ENCODE results near the gene ZNF205.

The ZNF205 gene

DNA sequence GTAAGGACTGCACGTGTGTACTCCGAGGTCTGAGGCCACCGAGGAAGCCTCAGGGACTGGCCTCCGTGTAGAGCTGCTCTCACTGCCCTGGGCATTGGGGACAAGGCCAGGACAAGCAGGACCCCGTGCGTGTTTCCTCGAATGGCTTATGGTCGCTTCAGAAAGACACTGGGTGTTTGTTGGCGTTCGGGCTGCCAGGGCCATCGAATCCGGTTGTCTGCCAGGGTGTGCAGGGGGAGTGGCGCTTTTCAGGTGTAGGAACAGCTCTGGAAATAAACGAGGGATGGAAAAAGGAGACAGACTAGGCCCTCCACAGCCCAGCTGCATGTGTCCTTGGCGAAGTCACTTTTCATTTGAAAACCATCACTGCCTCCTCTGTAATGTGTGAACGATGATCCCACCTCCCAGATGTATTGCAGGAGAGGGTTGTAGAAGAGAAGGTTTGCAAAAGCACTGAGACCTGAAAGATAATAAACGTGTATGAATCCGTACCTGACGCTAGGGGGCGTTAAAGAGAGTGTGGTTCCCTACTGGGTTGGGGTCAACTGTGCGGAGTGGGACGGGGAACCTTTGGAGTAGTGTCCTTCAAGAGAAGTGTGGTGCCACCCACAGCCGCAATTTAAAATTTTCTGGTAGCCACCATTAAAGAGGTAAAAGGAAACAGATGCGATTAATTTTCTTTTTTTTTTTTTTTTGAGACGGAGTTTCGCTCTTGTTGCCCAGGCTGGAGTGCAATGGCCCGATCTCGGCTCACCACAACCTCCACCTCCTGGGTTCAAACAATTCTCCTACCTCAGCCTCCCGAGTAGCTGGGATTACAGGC, 11.2 kb upstream of the ZNF205 start:
- no peak for DNase-seq (ENCODE audit: low read depth in 2 of 2, low spot score in 1 of 2)

DNA sequence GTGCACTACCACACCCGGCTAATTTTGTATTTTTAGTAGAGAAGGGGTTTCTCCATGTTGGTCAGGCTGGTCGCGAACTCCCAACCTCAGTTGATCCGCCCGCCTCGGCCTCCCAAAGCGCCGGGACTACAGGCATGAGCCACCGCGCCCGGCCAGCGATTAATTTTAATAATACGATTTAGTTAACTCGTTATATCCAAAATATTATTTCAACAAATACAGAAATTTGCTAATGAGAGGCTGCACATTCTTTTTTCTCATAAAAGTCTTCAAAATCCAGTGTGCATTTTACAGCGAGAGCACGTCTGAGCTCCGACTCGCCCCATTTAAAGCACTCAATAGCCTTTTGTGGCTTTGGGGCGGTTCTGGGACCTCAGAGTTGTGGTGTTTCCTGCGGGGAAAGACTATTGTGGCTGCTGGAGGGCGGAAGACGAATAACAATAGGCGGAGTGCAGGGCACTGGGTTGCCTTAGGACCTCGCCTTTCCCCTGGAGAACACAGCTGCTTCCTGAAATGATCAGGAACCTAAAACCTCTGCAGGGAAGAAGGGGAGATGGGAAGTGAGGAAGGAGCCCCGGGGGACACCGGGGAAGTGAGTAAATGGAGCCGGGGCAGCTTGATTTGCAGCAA, 10.4 kb upstream of the ZNF205 start:
- no peak for DNase-seq (ENCODE audit: low read depth in 2 of 2, low spot score in 1 of 2)

DNA sequence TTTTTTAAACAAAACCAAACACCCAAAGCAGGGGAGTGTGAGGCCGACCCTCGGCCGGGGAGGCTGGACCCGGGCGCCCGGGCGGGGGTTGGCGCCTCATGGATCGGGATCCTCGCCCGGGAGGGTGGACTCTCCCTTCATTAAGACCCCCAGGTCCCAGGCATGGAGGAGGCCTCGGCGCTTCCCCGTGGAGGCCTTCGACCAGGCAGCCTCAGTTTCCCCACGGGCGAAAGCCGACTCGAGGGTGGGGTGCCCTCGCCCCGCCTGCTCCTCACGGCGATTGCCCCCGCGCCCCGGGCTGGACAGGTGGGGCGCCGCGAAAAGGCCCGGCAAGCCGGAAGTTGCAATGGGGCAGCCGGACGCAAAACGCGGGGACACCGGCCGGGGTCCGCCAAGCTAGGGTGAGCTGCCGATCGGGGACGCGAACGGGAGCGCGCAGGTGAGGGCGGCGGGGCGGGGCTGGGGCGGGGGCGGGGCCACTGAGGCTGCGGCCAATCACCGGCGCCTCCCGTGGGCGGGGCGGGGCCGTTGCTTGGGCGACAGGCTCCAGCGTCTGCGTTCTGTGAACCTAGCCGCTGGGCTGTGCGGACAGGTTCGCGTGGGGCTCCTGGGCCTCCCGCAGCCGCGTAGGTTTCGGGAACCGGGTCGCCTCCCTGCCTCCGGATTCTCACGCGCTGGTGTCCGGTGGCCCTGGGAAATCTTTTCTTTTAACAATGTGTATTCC, 6.0 kb upstream of the ZNF205 start:
- DNase-seq (ENCODE audit: low read depth in 2 of 2, low spot score in 1 of 2): peak; percentile 65 to 86

DNA sequence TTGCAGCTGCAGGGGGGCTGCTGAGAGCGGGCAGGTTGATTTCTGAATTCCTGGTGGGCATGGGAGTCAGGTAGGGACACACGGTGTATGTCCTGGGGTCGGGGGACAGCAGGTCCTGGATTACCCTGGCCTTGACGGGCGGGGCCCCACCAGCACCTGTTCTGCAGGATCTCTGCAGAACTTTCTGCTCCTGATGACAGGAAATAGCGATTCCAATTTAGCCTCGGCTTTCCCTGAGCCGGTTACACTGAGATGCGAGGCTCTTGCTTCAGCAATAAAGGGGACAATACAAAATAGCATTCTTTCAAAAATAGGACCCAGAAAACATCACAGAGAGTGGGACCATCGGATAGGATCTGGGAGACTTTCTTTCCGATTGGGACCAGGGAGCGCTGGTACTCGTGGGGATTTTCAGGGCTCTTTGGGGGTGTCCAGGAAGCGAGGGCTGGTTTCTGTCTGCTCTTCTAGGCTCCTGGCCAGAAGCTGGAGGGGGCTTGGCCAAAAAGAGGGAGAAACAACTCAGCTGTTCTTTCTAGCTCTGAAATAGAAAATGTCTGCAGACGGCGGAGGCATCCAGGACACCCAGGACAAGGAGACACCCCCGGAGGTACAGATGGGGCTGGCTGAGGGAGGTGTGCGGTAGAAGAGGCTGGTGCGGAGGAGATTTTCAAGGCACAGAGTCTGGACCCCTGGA, 642 bp downstream of the ZNF205 start:
- no peak for DNase-seq (ENCODE audit: low read depth in 2 of 2, low spot score in 1 of 2)

DNA sequence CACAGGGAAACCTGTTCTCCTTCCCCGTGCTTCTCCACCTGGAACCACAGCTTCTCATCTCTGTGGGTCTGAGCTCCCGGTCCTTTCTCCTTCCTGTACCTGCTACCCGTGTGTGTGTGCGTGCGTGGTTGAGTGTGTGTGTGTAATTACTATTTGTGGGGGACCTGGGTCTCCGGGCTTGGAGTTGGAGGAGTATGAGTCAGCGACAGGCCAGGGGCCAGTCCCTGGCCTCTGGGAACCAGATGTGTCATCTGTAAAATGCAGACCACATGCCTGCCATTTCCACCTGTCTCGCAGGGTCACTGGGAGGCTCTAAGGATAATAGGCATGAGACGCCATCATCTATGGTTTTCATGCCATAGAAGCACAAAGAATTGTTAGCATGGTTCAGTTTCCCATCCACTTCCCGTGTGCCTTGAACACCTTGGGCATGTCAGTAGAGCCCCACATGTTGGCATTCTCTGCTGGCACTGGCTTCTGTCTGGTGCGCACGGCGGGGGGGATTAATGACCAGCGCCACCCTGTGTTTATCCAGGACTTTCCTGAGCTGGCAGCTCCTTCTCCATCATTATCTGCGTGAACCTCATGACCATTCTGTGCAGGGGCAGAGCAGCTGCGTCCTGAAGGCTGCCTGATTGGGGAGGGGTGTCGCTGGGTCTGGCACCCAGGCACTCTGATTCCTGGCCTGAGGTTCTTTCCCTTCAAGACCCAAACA, 1.5 kb downstream of the ZNF205 start:
- no peak for DNase-seq (ENCODE audit: low read depth in 2 of 2, low spot score in 1 of 2)

DNA sequence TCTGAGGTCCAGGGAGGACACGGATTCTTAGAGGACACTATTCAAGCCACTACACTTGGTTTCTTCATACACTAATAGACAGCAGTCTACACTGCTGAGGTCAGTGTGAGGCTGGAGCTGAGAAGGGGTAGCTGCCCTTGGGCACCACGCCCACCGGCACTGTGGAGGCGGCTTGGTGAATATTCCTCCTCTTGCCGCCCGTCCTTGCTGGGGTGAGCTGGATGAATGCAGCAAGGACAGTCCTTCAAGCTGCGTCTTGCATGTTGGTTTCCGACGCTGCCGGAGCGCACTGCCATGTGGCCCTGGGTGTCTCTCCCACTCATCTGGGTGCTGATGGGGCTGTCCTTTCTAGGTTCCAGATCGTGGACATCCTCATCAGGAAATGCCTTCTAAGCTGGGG, 2.6 kb downstream of the ZNF205 start:
- no peak for DNase-seq (ENCODE audit: low read depth in 2 of 2, low spot score in 1 of 2)

DNA sequence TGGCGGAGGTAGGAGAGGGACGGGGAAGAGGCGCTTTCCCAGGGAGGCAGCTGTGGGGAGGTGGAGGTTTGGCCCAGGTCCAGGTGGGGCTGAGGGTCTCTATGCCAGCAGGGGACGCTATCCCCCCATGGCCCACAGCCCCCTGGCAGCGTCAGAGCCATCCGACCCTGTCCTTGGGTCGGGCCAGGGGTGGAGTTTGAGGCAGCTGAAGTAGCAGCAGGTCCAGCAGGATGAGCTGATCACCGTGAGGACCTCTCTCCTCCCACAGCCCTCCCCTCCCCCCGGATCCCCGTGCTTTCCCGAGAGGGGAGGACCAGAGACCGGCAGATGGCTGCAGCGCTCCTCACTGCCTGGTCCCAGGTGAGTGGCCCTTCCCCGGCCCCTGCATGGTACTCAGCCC, 3.2 kb downstream of the ZNF205 start:
- DNase-seq (ENCODE audit: low read depth in 2 of 2, low spot score in 1 of 2): no peak

DNA sequence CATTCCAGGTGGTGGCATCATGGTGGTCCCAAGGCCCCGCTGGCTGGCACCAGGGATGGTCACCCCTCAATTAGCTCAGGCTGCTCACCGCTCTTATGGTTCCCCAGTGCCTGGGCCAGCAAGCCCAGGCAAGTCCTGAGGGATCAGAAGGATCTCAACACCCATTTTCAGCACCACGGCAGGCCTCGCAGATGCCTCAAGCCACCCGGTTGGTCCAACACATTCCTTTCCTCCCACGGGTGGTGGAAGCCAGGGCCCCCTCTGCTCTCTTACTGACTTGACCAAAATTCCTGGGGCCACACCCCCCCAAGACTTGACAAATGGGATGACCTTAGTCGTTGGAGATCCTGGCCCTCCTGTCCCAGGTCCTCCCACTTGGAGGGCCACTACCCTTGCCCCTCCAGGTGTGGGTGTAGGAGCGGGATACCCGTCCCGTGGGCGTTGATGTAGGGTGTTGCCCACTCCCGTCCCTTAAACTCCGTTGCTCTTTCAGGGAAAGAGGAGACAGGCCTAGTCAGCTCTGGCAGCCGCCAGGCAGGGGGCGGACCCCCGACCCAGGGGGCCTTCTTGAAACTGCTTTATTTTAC, 5.9 kb downstream of the ZNF205 start:
- no peak for DNase-seq (ENCODE audit: low read depth in 2 of 2, low spot score in 1 of 2)

DNA sequence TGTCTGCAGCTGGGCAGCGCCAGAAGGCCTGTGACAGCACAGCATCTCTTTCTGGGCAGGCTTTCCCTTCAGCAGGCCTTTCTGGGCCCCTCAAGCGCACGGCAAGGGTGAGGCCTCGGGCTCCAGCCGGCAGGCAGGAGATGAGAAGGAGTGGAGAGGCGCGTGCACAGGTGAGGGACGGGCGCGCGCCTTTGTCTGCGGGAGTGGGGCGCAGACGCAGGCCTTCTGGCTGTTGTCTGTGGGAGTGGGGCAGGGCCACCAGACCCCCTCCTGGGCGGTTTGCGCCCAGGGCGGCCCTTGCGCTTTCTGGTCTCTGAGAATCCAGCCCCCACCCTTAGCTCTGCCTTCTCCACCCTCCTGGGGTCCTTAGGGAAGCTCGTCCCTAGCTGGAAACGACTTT, 6.5 kb downstream of the ZNF205 start:
- DNase-seq (ENCODE audit: low read depth in 2 of 2, low spot score in 1 of 2): no peak

DNA sequence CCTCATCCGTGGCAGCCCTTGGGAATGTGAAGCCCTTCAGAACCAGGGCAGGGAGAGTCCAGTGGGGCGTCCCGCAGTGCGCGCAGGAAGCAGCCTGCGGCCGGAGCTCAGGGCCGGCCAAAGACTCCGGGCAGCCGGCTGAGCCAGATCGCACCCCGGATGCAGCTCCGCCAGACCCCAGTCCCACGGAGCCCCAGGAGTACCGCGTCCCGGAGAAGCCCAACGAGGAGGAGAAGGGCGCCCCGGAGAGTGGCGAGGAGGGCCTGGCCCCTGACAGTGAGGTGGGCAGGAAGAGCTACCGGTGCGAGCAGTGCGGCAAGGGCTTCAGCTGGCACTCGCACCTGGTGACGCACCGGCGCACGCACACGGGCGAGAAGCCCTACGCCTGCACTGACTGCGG, 6.9 kb downstream of the ZNF205 start:
- DNase-seq (ENCODE audit: low read depth in 2 of 2, low spot score in 1 of 2): no peak

DNA sequence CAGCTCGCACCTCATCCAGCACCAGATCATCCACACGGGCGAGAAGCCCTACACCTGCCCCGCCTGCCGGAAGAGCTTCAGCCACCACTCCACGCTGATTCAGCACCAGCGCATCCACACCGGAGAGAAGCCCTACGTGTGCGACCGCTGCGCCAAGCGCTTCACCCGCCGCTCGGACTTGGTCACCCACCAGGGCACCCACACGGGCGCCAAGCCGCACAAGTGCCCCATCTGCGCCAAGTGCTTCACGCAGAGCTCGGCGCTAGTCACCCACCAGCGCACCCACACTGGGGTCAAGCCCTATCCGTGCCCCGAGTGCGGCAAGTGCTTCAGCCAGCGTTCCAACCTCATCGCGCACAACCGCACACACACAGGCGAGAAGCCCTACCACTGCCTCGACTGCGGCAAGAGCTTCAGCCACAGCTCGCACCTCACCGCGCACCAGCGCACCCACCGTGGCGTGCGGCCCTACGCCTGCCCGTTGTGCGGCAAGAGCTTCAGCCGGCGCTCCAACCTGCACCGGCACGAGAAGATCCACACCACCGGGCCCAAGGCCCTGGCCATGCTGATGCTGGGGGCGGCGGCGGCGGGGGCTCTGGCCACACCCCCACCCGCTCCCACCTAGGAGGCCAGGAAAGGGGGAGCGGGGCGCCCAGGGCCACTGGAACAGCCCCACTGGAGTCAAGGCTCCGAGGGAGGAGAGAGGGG, 7.5 kb downstream of the ZNF205 start:
- no peak for DNase-seq (ENCODE audit: low read depth in 2 of 2, low spot score in 1 of 2)

DNA sequence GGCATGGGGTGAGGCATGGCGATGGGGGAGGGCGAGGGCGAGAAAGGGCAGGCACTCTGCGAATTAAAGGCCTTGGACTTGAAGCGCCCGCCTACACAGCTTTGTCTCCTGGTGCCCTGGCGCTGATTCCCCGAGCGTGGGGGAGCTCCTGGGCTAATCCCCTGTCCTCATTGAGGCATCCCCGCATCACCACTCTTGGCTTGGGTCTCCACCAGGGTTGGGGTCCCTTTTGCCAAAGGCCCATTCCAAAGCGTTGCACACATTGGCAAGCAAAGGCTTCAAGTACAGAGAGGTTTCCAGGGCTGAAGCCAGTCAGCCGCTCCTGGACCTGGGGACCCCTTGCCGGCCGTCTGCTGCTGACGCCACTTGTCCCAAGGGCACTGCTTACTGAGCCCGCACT, 8.0 kb downstream of the ZNF205 start:
- no peak for DNase-seq (ENCODE audit: low read depth in 2 of 2, low spot score in 1 of 2)

DNA sequence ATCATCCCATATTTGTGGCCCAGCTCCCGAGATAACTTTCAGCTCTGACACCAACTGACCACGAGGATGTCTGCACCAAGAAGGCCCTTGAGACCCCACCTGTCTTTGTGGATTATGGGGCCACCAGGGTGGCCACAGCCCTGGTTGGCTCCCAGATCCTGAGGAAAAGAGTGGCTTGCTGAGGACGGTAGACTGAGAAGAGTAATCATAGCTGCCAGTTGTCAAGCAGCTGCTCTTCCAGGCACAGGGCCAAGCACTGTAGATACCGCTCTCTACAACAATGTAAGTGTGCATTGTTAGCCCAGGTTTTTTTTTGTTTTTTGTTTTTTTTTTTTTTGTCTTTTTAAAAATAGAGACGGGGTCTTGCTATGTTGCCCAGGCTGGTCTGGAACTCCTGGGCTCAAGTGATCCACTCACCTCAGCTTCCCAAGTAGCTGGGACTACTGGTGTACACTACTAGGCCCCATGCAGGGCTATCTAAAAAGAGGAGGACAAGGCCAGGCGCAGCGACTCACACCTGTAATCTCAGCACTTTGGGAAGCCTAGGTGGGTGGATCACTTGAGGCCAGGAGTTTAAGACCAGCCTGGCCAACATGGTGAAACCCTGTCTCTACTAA, 9.6 kb downstream of the ZNF205 start:
- no peak for DNase-seq (ENCODE audit: low read depth in 2 of 2, low spot score in 1 of 2)

DNA sequence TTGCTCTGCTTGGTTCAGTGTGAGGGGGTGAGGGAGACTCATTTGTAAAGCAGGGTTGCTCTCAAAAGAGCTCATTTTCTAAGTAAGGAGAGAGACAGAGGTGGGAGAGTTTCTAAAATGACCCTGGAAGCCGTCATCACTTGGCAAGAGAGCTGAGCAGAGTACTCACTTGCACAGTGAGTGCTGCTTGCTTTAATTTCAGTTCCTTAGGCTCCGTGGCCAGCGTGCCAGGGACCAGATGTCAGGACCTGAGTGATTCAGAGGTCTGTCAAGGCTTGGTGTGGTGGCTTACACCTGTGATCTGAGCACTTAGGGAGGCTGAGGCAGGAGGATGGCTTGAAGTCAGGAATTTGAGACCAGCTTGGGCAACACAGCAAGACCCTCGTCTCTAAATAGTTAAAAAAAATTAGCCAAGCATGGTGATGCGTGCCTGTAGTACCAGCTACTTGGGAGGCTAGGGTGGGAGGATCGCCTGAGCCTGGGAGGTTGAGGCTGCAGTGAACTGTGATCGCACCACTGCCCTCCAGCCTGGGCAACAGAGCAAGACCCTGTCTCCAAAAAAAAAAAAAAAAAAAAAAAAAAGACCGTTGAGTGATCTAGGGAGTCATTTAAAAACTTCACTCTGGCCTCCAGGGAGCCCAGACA, 10.7 kb downstream of the ZNF205 start:
- no peak for DNase-seq (ENCODE audit: low read depth in 2 of 2, low spot score in 1 of 2)

DNA sequence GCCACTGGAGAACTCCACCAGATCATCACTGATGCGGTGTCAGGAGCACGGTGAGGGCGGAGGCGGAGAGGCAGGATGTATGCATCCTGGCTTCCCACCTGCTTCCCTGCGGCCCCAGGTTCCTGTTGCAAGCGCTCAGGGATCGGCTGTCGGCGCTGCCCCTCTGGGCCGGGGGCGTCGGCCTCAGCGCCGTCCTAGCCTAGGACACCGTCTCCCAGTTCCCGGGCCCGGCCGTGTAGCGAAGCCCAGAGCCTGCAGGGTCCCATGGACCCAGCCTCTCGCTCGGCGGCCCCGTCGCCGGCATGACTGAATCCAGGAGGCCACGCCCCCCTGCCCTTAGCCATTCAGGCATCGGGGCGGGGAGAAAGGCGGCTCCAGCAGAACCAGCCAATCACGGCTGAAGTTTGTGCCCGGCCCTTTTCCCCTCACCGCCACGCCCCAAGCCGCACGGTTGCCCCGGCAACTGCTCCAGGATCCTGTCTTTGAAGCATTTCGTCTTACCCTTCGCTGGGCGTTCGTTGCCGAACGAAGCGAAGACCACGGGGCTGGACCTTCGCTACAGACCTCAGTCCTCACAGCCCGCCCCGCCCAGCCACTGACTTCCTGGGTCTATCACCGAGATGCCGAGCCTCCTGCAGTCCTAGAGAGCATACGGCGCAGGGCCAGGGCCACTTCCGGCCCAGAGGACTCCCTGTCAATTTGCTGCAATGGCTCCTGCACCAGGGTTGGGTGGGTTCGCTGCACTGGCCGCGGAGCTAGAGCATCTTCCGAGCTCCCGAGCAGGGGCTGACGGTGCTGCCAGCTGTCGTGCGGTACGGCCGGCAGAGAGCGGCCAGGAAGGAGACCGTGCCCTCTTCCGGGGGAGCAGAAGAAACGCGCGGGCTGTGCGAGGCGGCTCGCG, 11.8 kb downstream of the ZNF205 start:
- DNase-seq (ENCODE audit: low read depth in 2 of 2, low spot score in 1 of 2): peak; percentile 90

DNA sequence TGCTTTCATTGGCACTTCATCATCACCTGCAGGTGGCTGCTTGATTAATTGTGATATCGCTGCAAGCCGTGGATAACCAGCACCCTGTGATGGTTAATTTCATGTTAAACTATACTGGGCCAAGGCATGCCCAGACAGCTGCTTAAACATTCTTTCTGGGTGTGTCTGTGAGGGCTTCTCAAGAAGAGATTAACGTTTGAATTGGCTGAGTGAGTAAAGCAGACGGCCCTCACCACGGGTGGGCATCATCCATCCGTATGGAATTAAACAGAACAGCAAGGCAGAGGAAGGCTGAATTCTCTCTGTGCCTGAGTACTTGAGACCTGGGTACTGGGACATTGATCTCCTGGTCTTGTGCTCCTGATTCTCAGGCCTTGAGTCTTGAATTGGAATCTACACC, 15.4 kb downstream of the ZNF205 start:
- no peak for DNase-seq (ENCODE audit: low read depth in 2 of 2, low spot score in 1 of 2)

DNA sequence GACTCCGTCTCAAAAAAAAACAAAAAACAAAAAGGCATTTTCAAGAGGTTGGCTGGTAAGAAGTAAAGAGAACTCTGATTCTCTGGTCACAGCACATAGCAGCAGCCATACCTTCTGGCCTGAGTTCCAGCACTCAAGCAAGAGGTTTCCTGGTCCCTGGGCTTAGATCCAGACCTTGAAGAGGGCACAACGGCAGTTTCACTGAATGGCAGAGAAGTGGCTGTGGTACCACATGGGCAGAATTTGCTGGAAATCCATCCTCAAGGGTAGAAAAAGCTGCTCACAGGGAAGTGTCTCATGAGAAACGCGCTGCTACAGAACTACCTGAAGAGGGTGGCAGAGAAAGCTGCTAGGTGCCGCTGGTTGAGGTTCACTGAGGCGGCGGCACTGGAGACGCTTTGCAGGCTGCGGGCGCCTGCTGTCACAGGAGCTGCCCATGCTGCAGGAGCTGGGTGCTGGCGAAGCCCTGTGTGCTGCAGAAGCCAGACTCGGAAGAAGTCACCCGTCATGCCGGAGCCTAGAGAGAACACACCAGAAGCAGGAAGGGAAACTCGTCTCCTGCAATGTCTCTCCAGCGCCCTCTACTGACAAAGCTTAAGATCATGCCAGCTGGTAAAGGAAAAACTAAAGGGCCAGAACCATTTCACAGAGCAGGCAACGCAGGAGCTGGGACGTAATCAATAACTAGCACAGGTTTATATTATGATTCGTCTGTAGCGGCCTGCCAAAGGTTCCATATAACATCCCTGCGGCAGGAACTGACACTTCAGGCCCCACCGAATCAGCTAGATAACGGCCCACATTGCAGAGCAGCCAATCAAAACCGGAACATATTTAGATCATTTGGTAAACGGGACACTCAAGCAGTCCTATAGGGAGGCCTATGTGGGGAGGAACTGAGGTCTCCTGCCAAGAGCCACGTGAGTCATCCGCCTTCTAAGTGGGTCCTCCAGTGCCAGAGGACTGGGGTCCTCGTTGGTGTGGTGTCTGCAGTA, 17.0 kb downstream of the ZNF205 start:
- DNase-seq (ENCODE audit: low read depth in 2 of 2, low spot score in 1 of 2): peak in 1 of 2 donors; percentile 53

Data from stimulated activated CD8-positive, alpha-beta memory T cell treated with anti-CD3 and anti-CD28 coated beads, Interleukin-4, amount 100 ng/mL, for 4 hours (primary cell).